Measurements from ENCODE around the gene SLC26A9.

GRCh38 chr1:205967554-205968335 is 24.5 kb upstream of the SLC26A9 start:
- no peak for TF ChIP-seq CTCF (IDR thresholded peaks at IDR 0.05)
- TF ChIP-seq POLR2A (IDR thresholded peaks at IDR 0.05) = no peak
